GM23338 (cell line): Measurements from ENCODE around the gene OR1J2. TPM values are rescaled to one million over a fixed set of nuclear protein-coding genes. Genes with fewer than 3 reads are reported as not detected.

Experiments
- ATAC-seq: fragments of 200-7000 bp; cut with Tn5 transposase; 3 replicates; pipeline ENCODE4 v1.9.1; 2020
- DNase-seq: peaks from one replicate; pipeline ENCODE4 v3.0.0-alpha.2; 2015; ENCODE audit warnings: low spot score
- H2AFZ ChIP-seq: fragments of 200-600 bp; sonication (generic); 2 replicates; pipeline ENCODE4 v1.8.0; 2016; ENCODE audit warnings: antibody characterized with exemption, mild to moderate bottlenecking, moderate library complexity
- H3F3A ChIP-seq: fragments of 200-600 bp; sonication (generic); replicated peaks from 2 replicates; pipeline ENCODE4 v1.8.0; 2017; ENCODE audit warnings: antibody characterized with exemption, mixed run types, low read depth
- H3K27ac ChIP-seq: fragments of 200-600 bp; sonication (generic); 2 replicates; pipeline ENCODE4 v1.6.1; 2016; ENCODE audit warnings: low read depth
- H3K27me3 ChIP-seq: fragments of 200-600 bp; sonication (generic); 2 replicates; pipeline ENCODE4 v1.8.0; 2016; ENCODE audit warnings: mild to moderate bottlenecking, mixed run types, moderate library complexity; ENCODE audit not compliant: insufficient read depth
- H3K36me3 ChIP-seq: fragments of 200-600 bp; sonication (generic); 2 replicates; pipeline ENCODE4 v1.8.0; 2016; ENCODE audit warnings: mild to moderate bottlenecking; ENCODE audit not compliant: insufficient read depth
- H3K4me1 ChIP-seq: fragments of 200-600 bp; sonication (generic); 2 replicates; pipeline ENCODE4 v1.8.0; 2016; ENCODE audit warnings: mild to moderate bottlenecking, moderate library complexity; ENCODE audit not compliant: insufficient read depth
- H3K4me2 ChIP-seq: fragments of 200-600 bp; sonication (generic); 2 replicates; pipeline ENCODE4 v1.7.1; 2017; ENCODE audit warnings: mixed run types
- H3K4me3 ChIP-seq: fragments of 200-600 bp; sonication (generic); 2 replicates; pipeline ENCODE4 v1.6.1; 2016; ENCODE audit warnings: mixed run types
- H3K79me2 ChIP-seq: fragments of 200-600 bp; sonication (generic); replicated peaks from 2 replicates; pipeline ENCODE4 v1.8.0; 2017; ENCODE audit warnings: mild to moderate bottlenecking; ENCODE audit not compliant: insufficient read depth
- H3K9me2 ChIP-seq: fragments of 200-600 bp; sonication (generic); 2 replicates; pipeline ENCODE4 v1.8.0; 2017; ENCODE audit not compliant: insufficient read depth
- H4K20me1 ChIP-seq: fragments of 200-600 bp; sonication (generic); replicated peaks from 2 replicates; pipeline ENCODE4 v1.8.0; 2017; ENCODE audit warnings: mild to moderate bottlenecking; ENCODE audit not compliant: insufficient read depth
- H3K27ac Mint-ChIP-seq: 2 replicates; pipeline ENCODE4 v1.8.0; 2020; ENCODE audit warnings: inconsistent platforms, mild to moderate bottlenecking, moderate library complexity, mixed read lengths
- H3K27me3 Mint-ChIP-seq: 3 replicates; pipeline ENCODE4 v1.8.0; 2022; ENCODE audit warnings: low read depth, mild to moderate bottlenecking, moderate library complexity, mixed read lengths, inconsistent platforms; ENCODE audit not compliant: insufficient read depth, poor library complexity
- H3K36me3 Mint-ChIP-seq: 3 replicates; pipeline ENCODE4 v1.8.0; 2021; ENCODE audit warnings: low read depth, mild to moderate bottlenecking, inconsistent platforms, moderate library complexity, mixed read lengths
- H3K4me1 Mint-ChIP-seq: 3 replicates; pipeline ENCODE4 v1.8.0; 2020; ENCODE audit warnings: mild to moderate bottlenecking, inconsistent platforms, mixed read lengths
- H3K4me3 Mint-ChIP-seq: 3 replicates; pipeline ENCODE4 v1.8.0; 2021; ENCODE audit warnings: moderate library complexity, mild to moderate bottlenecking, inconsistent platforms, mixed read lengths
- H3K9me3 Mint-ChIP-seq: 3 replicates; pipeline ENCODE4 v1.8.0; 2020; ENCODE audit warnings: moderate library complexity, mild to moderate bottlenecking, inconsistent platforms, mixed read lengths
- CREB1 ChIP-seq: fragments of 250-450 bp; sonication (Bioruptor Pico); IDR thresholded peaks from 2 replicates; pipeline ENCODE4 v1.5.0; 2020; ENCODE audit warnings: low read depth, mild to moderate bottlenecking, moderate library complexity
- CTCF ChIP-seq, 2 experiments: fragments of 200-600 bp in 1 of 2; sonication (generic) in 1 of 2; conservative IDR thresholded peaks; 2 replicates each; pipeline versions ENCODE4 v1.5.1 to v1.6.1; 2016 to 2017; ENCODE audit warnings: antibody characterized with exemption in 2 of 2, low read depth in 2 of 2, mild to moderate bottlenecking in 2 of 2, moderate library complexity in 1 of 2
- ETS1 ChIP-seq: IDR thresholded peaks from 2 replicates; pipeline ENCODE4 v1.6.1; 2016; ENCODE audit warnings: antibody characterized with exemption
- EZH2 ChIP-seq: fragments of 200-600 bp; sonication (generic); IDR thresholded peaks from one replicate; pipeline ENCODE4 v1.8.0; 2017; ENCODE audit warnings: antibody characterized with exemption, mild to moderate bottlenecking, low read depth; ENCODE audit not compliant: unreplicated experiment
- EZH2phosphoT487 ChIP-seq: fragments of 200-600 bp; sonication (generic); IDR thresholded peaks from one replicate; pipeline ENCODE4 v1.8.1; 2018; ENCODE audit warnings: antibody characterized with exemption; ENCODE audit not compliant: unreplicated experiment
- JUNB ChIP-seq: IDR thresholded peaks from one replicate; pipeline ENCODE4 v1.6.1; 2016; ENCODE audit warnings: antibody characterized with exemption; ENCODE audit not compliant: unreplicated experiment
- NANOG ChIP-seq: IDR thresholded peaks from 2 replicates; pipeline ENCODE4 v1.6.1; 2016; ENCODE audit warnings: antibody characterized with exemption, borderline replicate concordance
- POLR2AphosphoS5 ChIP-seq: IDR thresholded peaks from 2 replicates; pipeline ENCODE4 v1.6.1; 2016; ENCODE audit warnings: antibody characterized with exemption, low read depth
- REST ChIP-seq: IDR thresholded peaks from one replicate; pipeline ENCODE4 v1.6.1; 2018; ENCODE audit warnings: antibody characterized with exemption; ENCODE audit not compliant: unreplicated experiment
- STAT1 ChIP-seq: IDR thresholded peaks from one replicate; pipeline ENCODE4 v1.6.1; 2016; ENCODE audit warnings: antibody characterized with exemption; ENCODE audit not compliant: unreplicated experiment
- ZNF114 ChIP-seq: fragments of 250-450 bp; sonication (Bioruptor Pico); IDR thresholded peaks from 2 replicates; pipeline ENCODE4 v1.5.0; 2020; ENCODE audit warnings: mild to moderate bottlenecking, moderate library complexity
- ZNF331 ChIP-seq: fragments of 250-450 bp; sonication (Bioruptor Pico); IDR thresholded peaks from 2 replicates; pipeline ENCODE4 v1.5.0; 2020; ENCODE audit warnings: low read depth, mild to moderate bottlenecking, moderate library complexity
- ZNF462 ChIP-seq: fragments of 250-450 bp; sonication (Bioruptor Pico); IDR thresholded peaks from 2 replicates; pipeline ENCODE4 v1.5.0; 2020; ENCODE audit warnings: mild to moderate bottlenecking, moderate library complexity
- polyA plus RNA-seq: library from polyadenylated mRNA; unstranded; fragments of >200 nt; fragmentation: Nextera tagmentation; extraction: Ambion mirVana; gene quantifications from 2 replicates; pipeline ENCODE4 v1.2.1, GENCODE V29; 2016
- total RNA-seq: library from RNA; depleted of rRNA; stranded (reverse); fragments of >200 nt; shearing (Covaris generic); gene quantifications from 2 replicates; pipeline ENCODE4 v1.2.3, GENCODE V29; 2014

Gene OR1J2
- total and polyA plus RNA-seq, 2 experiments from 2014 or later: not detected

GRCh38 chr9:122466456-122466855 is 44.1 kb upstream of the OR1J2 start:
- no peak for ATAC-seq
- Histone ChIP-seq H3K27me3 (no peaks in the 10 kb centered on the region), H3K4me1 (no peaks in the 10 kb centered on the region), H4K20me1 (no peaks in the 10 kb centered on the region), H2AFZ (no peak overlapping the region), H3K36me3 (no peaks in the 10 kb centered on the region), H3K9me2 (no peaks in the 10 kb centered on the region), H3K79me2 (no peaks in the 10 kb centered on the region), H3F3A (no peaks in the 10 kb centered on the region), H3K27ac (no peak overlapping the region), H3K4me2 (no peak overlapping the region), H3K4me3 (no peak overlapping the region)
- Mint-ChIP-seq H3K36me3 (no peaks in the 10 kb centered on the region), H3K4me3 (no peak overlapping the region), H3K27ac (no peak overlapping the region), H3K4me1 (no peaks in the 10 kb centered on the region; the same call in 2 of the 3 replicates), H3K27me3 (peaks cover 2% of the 10 kb centered on the region), H3K9me3 (peaks cover 50% of the 10 kb centered on the region)
- TF ChIP-seq STAT1 (no peak), ZNF331 (CRISPR knock-in tag) (no peak), JUNB (no peak), NANOG (no peak), EZH2 (no peak), ZNF114 (no peak), CREB1 (CRISPR knock-in tag) (no peak), POLR2AphosphoS5 (no peak), ZNF462 (CRISPR knock-in tag) (no peak), ETS1 (no peak), REST (no peak), CTCF (conservative IDR thresholded peaks at IDR 0.05; ENCODE audit: low read depth in 2 of 2) (no peak), EZH2phosphoT487 (no peak)
- no peak for DNase-seq
